Tibial nerve (tissue), 4 donors: ENCODE data around the gene CREB3L4.

Experiments
- CTCF ChIP-seq, 5 experiments: fragments of 200-600 bp in 3 of 5; fragments of 450-650 bp in 2 of 5; sonication (generic) in 3 of 5; IDR thresholded peaks; one replicate each; pipeline ENCODE4 v1.5.1; 2016 to 2019; ENCODE audit warnings: antibody characterized with exemption in 5 of 5, mild to moderate bottlenecking in 3 of 5, moderate library complexity in 2 of 5
- EP300 ChIP-seq, 2 donors: sonication (generic); formaldehyde crosslinking; IDR thresholded peaks; one replicate each; pipeline ENCODE4 v1.6.1; 2017; ENCODE audit warnings: antibody characterized with exemption in 2 of 2, mild to moderate bottlenecking in 1 of 2
- POLR2A ChIP-seq, 2 donors: fragments of 450-650 bp; IDR thresholded peaks; one replicate each; pipeline ENCODE4 v1.6.1; 2017; ENCODE audit warnings: antibody characterized with exemption in 2 of 2, mild to moderate bottlenecking in 2 of 2, moderate library complexity in 2 of 2

GRCh38 chr1:154019269-154019668 is 51.6 kb downstream of the CREB3L4 start:
- TF ChIP-seq CTCF (IDR thresholded peaks at IDR 0.05) (no peak), EP300 (IDR thresholded peaks at IDR 0.05) (no peak), POLR2A (IDR thresholded peaks at IDR 0.05) (no peak)
